ENCODE data around the gene PTPN4.

DNA sequence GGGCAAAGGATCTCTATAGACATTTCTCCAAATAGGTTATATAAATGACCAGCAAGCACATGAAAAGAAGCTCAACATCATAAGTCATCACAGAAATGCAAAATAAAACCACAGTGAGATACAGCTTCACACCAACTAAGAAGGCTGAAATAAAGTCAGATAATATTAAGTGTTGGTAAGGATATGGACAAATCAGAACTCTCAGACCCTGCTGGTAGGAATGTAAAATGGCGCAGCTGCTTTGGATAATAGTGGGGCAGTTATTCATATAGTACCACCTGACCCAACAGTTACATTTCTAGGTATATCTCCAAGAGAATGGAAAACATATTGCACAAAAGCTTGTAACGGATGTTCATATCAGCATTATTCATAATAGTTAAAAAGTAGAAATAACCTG lies 267.2 kb downstream of the PTPN4 start:
- TF ChIP-seq POLR2A (IDR thresholded peaks at IDR 0.05): no peak
- TF ChIP-seq CTCF (IDR thresholded peaks at IDR 0.05): peak in 1 of 12 donors; percentile 11
